ENCODE data around the gene SNX33.

- TF ChIP-seq CTCF (IDR thresholded peaks at IDR 0.05; ENCODE audit: poor library complexity) (no peak), EZH2phosphoT487 (IDR thresholded peaks at IDR 0.05; ENCODE audit: low read depth, severe bottlenecking, unreplicated experiment) (no peak)
Observed at GRCh38 chr15:75666823-75667501, 19.2 kb downstream of the SNX33 start.

Measured in hepatocyte (in vitro differentiated cells).